ENCODE measurements around the gene ADAMTS17. TPM values are rescaled to one million over a fixed set of nuclear protein-coding genes. Genes with fewer than 3 reads are reported as not detected.

The ADAMTS17 gene
- total and polyA plus RNA-seq, 8 donors, result 0.31 to 14.3 (median 6.3) TPM

DNA sequence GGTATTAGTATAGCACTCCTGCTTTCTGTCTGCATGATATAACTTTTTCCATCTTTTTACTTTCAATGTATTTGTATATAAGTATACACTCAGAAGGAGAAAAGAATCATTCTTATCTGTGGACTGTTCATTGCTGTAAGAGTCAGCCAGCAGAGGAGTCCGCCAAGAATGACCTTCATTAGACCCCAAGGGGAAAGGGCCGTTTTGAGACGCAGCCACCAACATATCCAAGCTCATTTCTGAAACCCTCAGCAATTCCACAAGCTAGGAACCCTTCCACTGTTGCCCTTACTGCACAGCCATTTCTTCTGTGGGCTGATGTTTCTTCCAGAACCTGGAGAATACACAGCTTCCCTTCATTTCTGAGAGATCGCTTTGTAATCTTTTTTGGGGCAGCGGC is 301.8 kb downstream of the ADAMTS17 start:
- H3K4me3 ChIP-seq, result no peak overlapping the region
- TF ChIP-seq, protein P1, sequence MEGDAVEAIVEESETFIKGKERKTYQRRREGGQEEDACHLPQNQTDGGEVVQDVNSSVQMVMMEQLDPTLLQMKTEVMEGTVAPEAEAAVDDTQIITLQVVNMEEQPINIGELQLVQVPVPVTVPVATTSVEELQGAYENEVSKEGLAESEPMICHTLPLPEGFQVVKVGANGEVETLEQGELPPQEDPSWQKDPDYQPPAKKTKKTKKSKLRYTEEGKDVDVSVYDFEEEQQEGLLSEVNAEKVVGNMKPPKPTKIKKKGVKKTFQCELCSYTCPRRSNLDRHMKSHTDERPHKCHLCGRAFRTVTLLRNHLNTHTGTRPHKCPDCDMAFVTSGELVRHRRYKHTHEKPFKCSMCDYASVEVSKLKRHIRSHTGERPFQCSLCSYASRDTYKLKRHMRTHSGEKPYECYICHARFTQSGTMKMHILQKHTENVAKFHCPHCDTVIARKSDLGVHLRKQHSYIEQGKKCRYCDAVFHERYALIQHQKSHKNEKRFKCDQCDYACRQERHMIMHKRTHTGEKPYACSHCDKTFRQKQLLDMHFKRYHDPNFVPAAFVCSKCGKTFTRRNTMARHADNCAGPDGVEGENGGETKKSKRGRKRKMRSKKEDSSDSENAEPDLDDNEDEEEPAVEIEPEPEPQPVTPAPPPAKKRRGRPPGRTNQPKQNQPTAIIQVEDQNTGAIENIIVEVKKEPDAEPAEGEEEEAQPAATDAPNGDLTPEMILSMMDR (IDR thresholded peaks at IDR 0.05), result no peak
- TF ChIP-seq POLR2A (IDR thresholded peaks at IDR 0.05) (no peak), POLR2AphosphoS5 (IDR thresholded peaks at IDR 0.05) (no peak), EP300 (IDR thresholded peaks at IDR 0.05) (no peak)
- no peaks in the 10 kb centered on the region for H3K27me3 ChIP-seq
- no peak for DNase-seq
- peaks cover 0 to 10% (median 1%) of the 10 kb centered on the region in 4 donors for H3K4me1 ChIP-seq
- H3K36me3 ChIP-seq, result no peaks in the 10 kb centered on the region
- H3K27ac ChIP-seq, result no peak overlapping the region
- no peaks in the 10 kb centered on the region for H3K9me3 ChIP-seq
- intact Hi-C loops (cut with DNase I; ENCODE audit: low total_unique reads), result no loop called here
- 85 to 90% (median 88%) methylated on average over 5 of the region's 5 CpGs for WGBS, 5 donors

DNA sequence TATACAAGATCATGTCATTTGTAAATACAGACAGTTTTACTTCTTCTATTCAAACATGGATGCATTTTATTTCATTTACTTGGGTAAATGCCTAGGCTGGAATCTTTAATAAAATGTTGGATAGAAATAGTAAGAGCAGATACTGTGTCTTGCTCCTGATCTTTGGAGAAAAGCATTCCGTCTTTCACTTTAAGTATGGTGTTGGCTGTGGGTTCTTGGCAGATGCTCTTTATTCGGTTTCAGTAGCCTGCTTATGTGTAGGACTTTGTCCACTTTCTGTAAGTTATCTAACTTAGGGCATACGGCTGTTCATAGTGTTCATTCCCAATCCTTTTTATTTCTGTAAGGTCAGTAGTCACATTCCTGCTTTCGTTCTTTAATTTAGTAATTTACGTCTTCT is 303.0 kb downstream of the ADAMTS17 start:
- intact Hi-C loops (cut with DNase I; ENCODE audit: low total_unique reads), result no loop called here
- 79 to 87% (median 86%) methylated on average over 5 of the region's 5 CpGs for WGBS, 5 donors
- no peak for TF ChIP-seq EP300 (IDR thresholded peaks at IDR 0.05)
- TF ChIP-seq, protein P1 (IDR thresholded peaks at IDR 0.05), result no peak
- TF ChIP-seq POLR2AphosphoS5 (IDR thresholded peaks at IDR 0.05), result no peak
- no peak for TF ChIP-seq POLR2A (IDR thresholded peaks at IDR 0.05)
- H3K4me3 ChIP-seq, result no peak overlapping the region
- H3K27me3 ChIP-seq, result no peaks in the 10 kb centered on the region
- no peak for DNase-seq
- no peaks in the 10 kb centered on the region for H3K9me3 ChIP-seq
- H3K27ac ChIP-seq, result no peak overlapping the region
- no peaks in the 10 kb centered on the region for H3K36me3 ChIP-seq
- peaks cover 0 to 11% (median 4%) of the 10 kb centered on the region in 4 donors for H3K4me1 ChIP-seq

DNA sequence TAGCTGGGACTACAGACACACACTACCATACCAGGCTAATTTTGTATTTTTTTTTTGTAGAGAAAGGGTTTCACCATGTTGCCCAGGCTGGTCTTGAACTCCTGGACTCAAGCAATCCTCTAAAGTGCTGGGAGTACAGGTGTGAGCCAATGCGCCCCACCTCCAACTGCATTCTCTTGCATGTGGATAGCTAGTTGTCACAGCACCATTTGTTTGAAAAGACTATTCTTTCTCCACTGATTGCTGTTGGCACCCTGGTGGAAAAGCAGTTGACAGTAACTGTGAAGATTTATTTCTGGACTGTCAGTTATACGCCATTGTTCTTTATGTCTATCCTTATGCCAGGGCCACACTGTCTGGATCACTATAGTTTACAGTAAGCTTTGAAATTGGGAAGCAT is 303.9 kb downstream of the ADAMTS17 start:
- H3K27ac ChIP-seq, result no peak overlapping the region
- H3K4me1 ChIP-seq, result peaks cover 0 to 11% (median 6%) of the 10 kb centered on the region in 4 donors
- WGBS, 5 donors, result 94 to 100% (median 97%) methylated on average over 2 of the region's 2 CpGs
- H3K4me3 ChIP-seq, result no peak overlapping the region
- H3K36me3 ChIP-seq, result no peaks in the 10 kb centered on the region
- H3K9me3 ChIP-seq, result no peaks in the 10 kb centered on the region
- no peak for DNase-seq
- TF ChIP-seq EP300 (IDR thresholded peaks at IDR 0.05) (no peak), POLR2AphosphoS5 (IDR thresholded peaks at IDR 0.05) (no peak), POLR2A (IDR thresholded peaks at IDR 0.05) (no peak)
- TF ChIP-seq, protein P1 (IDR thresholded peaks at IDR 0.05), result no peak
- no peaks in the 10 kb centered on the region for H3K27me3 ChIP-seq
- intact Hi-C loops (cut with DNase I; ENCODE audit: low total_unique reads), result no loop called here

DNA sequence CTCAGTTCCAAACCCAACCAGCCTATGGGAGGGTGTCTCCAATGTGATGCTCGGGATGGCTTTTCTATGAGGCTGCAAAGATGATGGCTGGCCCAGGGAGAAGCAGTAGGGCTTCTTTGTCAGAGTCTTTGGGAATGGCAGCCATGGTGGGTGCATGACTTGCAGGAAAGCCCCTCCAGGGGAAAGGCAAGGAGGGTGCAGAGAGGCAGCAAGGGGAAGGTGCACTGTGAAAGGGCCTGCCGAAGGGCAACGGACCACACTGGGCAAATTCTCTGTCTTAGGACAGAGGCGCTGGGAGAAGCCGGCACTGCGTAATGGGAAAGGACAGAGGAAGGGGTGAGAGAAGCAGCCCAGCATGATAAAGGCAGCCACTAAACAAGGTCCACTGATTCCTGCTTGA is 305.8 kb downstream of the ADAMTS17 start:
- no peak overlapping the region for H3K27ac ChIP-seq
- 87 to 98% (median 96%) methylated on average over 6 of the region's 6 CpGs for whole genome bisulfite sequencing, 5 donors
- no peaks in the 10 kb centered on the region for H3K9me3 ChIP-seq
- TF ChIP-seq EP300 (IDR thresholded peaks at IDR 0.05), result no peak
- TF ChIP-seq, protein P1 (IDR thresholded peaks at IDR 0.05), result no peak
- no peak for TF ChIP-seq POLR2A (IDR thresholded peaks at IDR 0.05)
- TF ChIP-seq POLR2AphosphoS5 (IDR thresholded peaks at IDR 0.05), result no peak
- H3K4me1 ChIP-seq, result peaks cover 0 to 18% (median 9%) of the 10 kb centered on the region in 4 donors
- intact Hi-C loops (cut with DNase I; ENCODE audit: low total_unique reads), result no loop called here
- H3K36me3 ChIP-seq, result no peaks in the 10 kb centered on the region
- H3K27me3 ChIP-seq, result no peaks in the 10 kb centered on the region
- no peak overlapping the region for H3K4me3 ChIP-seq
- DNase-seq, result no peak
